ENCODE data around the gene RNF157.

RNF157 gene

DNA sequence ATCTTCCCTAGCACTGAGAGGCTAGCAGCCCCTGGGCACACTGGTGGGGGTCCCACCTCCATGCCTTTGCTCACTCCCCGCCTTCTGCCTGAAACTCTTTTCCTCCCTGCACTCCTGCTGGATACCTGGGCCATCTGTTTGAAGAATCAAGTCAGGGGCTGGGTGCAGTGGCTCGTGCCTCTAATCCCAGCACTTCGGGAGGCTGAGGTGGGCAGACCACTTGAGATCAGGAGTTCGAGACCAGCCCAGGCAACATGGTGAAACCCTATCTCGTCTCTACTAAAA is 115.0 kb downstream of the RNF157 start:
- H3K27ac Mint-ChIP-seq = no peak overlapping the region
- H3K9me3 Mint-ChIP-seq = no peaks in the 10 kb centered on the region
- no peak overlapping the region for H3K4me3 Mint-ChIP-seq

DNA sequence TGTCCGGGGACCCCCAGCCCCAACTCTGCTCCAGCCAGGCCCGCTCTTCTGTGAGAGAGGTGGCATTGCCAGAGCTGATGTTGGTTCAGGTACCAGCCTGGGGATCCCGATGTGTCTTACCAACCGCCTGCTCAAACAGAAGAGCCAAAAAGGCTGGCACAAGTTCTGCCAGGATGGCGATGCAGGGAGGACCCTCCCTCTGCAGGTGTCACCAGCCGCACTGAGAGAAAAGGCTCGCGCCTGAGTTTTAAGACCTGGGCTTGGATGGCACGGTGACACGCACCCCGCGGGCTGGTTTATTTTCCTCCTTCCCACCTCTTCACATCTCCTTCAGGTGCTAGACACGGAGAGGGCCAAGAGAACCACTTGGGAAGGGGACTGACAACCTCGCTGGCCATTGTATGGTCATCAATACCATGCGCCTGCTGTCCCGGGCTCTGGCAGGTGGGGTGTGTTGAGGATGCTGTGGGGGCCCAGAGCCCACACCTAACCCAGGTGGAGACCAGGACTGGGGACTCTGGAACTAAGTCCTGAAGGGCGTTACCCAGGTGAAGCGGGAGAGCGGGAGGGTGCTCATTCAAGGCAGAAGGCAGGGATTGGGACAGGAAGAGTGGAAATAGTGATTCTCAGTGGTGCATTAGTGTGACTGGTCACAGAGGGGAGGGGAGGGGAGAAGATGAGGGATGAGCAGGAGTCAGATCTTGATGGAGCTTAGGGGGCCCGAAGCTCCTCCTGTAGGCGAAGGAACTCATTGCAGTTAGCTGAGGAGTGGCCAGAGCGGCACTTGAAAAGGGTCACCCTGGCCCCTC is 115.5 kb downstream of the RNF157 start:
- H3K27ac Mint-ChIP-seq = no peak overlapping the region
- peaks cover 33% of the 10 kb centered on the region for H3K27me3 Mint-ChIP-seq (ENCODE audit: low read depth)
- TF ChIP-seq, protein P1, sequence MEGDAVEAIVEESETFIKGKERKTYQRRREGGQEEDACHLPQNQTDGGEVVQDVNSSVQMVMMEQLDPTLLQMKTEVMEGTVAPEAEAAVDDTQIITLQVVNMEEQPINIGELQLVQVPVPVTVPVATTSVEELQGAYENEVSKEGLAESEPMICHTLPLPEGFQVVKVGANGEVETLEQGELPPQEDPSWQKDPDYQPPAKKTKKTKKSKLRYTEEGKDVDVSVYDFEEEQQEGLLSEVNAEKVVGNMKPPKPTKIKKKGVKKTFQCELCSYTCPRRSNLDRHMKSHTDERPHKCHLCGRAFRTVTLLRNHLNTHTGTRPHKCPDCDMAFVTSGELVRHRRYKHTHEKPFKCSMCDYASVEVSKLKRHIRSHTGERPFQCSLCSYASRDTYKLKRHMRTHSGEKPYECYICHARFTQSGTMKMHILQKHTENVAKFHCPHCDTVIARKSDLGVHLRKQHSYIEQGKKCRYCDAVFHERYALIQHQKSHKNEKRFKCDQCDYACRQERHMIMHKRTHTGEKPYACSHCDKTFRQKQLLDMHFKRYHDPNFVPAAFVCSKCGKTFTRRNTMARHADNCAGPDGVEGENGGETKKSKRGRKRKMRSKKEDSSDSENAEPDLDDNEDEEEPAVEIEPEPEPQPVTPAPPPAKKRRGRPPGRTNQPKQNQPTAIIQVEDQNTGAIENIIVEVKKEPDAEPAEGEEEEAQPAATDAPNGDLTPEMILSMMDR (IDR thresholded peaks at IDR 0.05; ENCODE audit: unreplicated experiment in 3 of 3) = peak in 2 of 3 experiments; percentile 24
- H3K4me3 Mint-ChIP-seq = no peak overlapping the region
- no peaks in the 10 kb centered on the region for H3K4me1 Mint-ChIP-seq
- no peaks in the 10 kb centered on the region for H3K9me3 Mint-ChIP-seq
- no peaks in the 10 kb centered on the region for H3K36me3 Mint-ChIP-seq (ENCODE audit: low read depth)

More for the DNA sequence above, 115.0 kb downstream of the RNF157 start:
- Mint-ChIP-seq H3K27me3 (ENCODE audit: low read depth) (peaks cover 34% of the 10 kb centered on the region), H3K36me3 (ENCODE audit: low read depth) (no peaks in the 10 kb centered on the region), H3K4me1 (no peaks in the 10 kb centered on the region)
- TF ChIP-seq, protein P1 (IDR thresholded peaks at IDR 0.05; ENCODE audit: unreplicated experiment in 3 of 3) = no peak

DNA sequence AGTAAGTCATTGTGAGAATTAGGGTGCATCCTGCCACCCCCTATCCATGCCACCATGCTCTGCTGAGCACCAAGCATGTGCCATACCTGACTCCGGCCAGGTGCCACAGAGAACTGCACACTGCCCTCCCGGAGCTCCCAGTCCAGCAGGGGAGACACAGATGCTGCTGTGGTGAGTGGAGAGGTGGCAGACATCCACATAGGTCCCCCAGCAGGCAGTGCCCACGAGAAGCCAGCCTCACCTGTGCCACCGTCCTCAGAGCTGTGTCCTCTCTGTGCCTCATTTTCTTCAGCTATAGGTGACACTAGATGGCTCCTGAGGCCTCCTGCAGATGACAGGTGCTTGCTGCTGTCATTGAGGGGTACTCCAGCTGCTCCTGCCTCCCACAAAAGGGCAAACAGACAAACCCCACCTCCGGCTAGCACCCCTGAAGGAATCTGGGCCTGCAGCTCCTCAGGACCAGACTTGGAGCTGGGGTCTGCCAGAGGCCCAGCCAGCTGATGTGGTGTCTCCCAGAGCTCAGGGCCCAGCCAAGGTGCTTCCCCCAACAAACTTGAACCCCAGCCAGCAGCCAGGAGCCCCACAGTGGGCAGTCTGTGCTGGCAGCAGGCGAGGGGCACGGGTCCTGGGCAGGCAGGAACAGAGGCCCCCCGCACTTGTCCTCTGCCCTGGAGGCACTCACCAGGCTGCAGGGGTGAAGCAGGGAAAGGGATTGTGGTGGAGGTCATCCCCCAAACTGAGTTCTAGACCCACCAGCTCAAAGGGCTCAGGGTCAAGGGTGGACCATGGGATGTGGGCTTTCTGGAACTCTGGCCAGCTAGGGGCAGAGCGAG is 116.3 kb downstream of the RNF157 start:
- Mint-ChIP-seq H3K4me1 (peaks cover 6% of the 10 kb centered on the region), H3K27ac (no peak overlapping the region), H3K4me3 (no peak overlapping the region), H3K9me3 (no peaks in the 10 kb centered on the region), H3K36me3 (ENCODE audit: low read depth) (no peaks in the 10 kb centered on the region), H3K27me3 (ENCODE audit: low read depth) (peaks cover 33% of the 10 kb centered on the region)
- TF ChIP-seq, protein P1 (IDR thresholded peaks at IDR 0.05; ENCODE audit: unreplicated experiment in 3 of 3) = no peak

DNA sequence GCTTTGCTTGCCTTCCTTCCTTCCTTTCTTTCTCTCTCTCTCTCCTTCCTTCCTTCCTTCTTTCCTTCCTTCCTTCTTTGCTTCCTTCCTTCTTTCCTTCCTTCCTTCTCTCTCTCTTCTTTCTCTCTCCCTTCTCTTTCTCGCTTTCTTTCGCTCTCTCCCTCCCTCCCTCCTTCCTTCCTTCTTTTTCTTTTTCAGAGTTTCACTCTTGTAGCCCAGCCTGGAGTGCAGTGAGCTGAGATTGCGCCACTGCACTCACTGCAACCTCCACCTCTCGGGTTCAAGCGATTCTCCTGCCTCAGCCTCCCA is 117.1 kb downstream of the RNF157 start:
- Mint-ChIP-seq H3K27ac (peak overlapping the region in 1 of 3 experiments; percentile 26), H3K9me3 (no peaks in the 10 kb centered on the region), H3K27me3 (ENCODE audit: low read depth) (peaks cover 25% of the 10 kb centered on the region), H3K4me1 (peaks cover 6% of the 10 kb centered on the region), H3K4me3 (no peak overlapping the region), H3K36me3 (ENCODE audit: low read depth) (no peaks in the 10 kb centered on the region)
- TF ChIP-seq, protein P1 (IDR thresholded peaks at IDR 0.05; ENCODE audit: unreplicated experiment in 3 of 3) = no peak

DNA sequence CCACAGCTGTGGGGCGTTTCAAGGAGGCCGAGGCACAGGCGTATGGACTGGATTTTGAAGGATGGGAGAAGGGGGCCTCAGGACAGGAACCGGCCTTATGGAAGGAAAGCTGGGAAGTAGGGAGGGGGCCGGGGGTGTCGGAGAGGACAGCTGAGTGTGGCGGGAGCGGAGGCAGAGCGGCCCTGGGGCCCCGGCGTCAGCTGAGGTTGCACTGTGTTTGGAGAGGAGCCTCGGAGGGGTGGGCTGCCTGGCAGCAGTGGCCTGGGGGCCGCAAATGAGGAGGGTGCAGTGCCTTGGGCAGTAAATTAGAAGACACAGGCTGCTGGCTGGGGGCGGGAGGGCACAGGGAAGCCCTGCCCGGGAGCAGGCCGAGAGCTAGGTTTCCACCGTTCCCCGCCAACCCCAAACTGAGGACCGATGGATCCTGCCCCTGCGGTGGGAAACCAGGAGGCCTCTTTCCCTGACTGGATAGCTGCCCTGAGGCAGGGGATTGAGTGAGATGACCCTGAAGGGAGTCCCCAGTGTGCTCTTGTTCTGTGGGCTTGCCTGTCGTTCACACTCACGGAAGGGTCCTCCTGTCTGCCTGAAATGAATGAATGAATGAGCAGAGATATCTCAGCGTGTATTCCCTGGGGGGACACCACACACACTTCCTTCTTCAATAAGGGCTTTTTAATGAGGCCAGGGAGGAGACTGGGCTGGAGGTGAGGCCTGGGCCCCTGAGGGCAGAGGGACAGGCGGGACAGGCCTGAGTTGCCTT is 117.7 kb downstream of the RNF157 start:
- TF ChIP-seq, protein P1 (IDR thresholded peaks at IDR 0.05; ENCODE audit: unreplicated experiment in 3 of 3) = no peak
- Mint-ChIP-seq H3K36me3 (ENCODE audit: low read depth) (no peaks in the 10 kb centered on the region), H3K9me3 (no peaks in the 10 kb centered on the region), H3K27ac (peak overlapping the region in 1 of 3 experiments; percentile 26), H3K4me1 (peaks cover 6% of the 10 kb centered on the region), H3K27me3 (ENCODE audit: low read depth) (peaks cover 25% of the 10 kb centered on the region), H3K4me3 (no peak overlapping the region)
